ENCODE measurements around the gene DLGAP1. TPM values are rescaled to one million over a fixed set of nuclear protein-coding genes. Genes with fewer than 3 reads are reported as not detected.
A peak's percentile ranks its signal among the peaks of the same experiment; 100 is the strongest.
"Not testable (repeated sequence)": the region's sequence is repeated elsewhere in the genome, so short reads cannot be mapped to it uniquely, and the experiment has no call there.

DLGAP1 gene
- total and polyA plus RNA-seq, 10 donors: 0.11 to 6.0 (median 2.1) TPM

- peak overlapping the region in 1 of 8 donors; percentile 35 for H3K27ac ChIP-seq
- no peak overlapping the region for H3K4me3 ChIP-seq
- intact Hi-C loops (cut with DNase I; ENCODE audit: low total_unique reads): no loop called here
Measured at GRCh38 chr18:3652380-3653262, 802.5 kb downstream of the DLGAP1 start.

GRCh38 chr18:3651266-3651665 is 803.8 kb downstream of the DLGAP1 start:
- DNase-seq: no peak
- WGBS, 5 donors: 84 to 86% (median 85%) methylated on average over 8 to 9 of the region's 9 CpGs
- TF ChIP-seq CTCF (IDR thresholded peaks at IDR 0.05 in 8 of 11, conservative IDR thresholded peaks at IDR 0.05 in 3 of 11): no peak
- no peak for TF ChIP-seq POLR2A (IDR thresholded peaks at IDR 0.05)
- TF ChIP-seq POLR2AphosphoS5 (IDR thresholded peaks at IDR 0.05): no peak
- H3K27ac ChIP-seq: no peak overlapping the region
- intact Hi-C loops (cut with DNase I; ENCODE audit: low total_unique reads): no loop called here
- no peak overlapping the region for H3K4me3 ChIP-seq
- no peaks in the 10 kb centered on the region for H3K36me3 ChIP-seq
- H3K27me3 ChIP-seq (replicated peaks in 1 of 7): no peaks in the 10 kb centered on the region
- no peaks in the 10 kb centered on the region for H3K9me3 ChIP-seq
- peaks cover 0 to 34% (median 3%) of the 10 kb centered on the region in 6 donors for H3K4me1 ChIP-seq

More at GRCh38 chr18:3652380-3653262, 802.5 kb downstream of the DLGAP1 start:
- H3K9me3 ChIP-seq: no peaks in the 10 kb centered on the region
- WGBS, 5 donors: 71 to 79% (median 77%) methylated on average over 13 of the region's 13 CpGs
- H3K27me3 ChIP-seq (replicated peaks in 1 of 7): no peaks in the 10 kb centered on the region
- H3K36me3 ChIP-seq: no peaks in the 10 kb centered on the region
- peaks cover 0 to 34% (median 3%) of the 10 kb centered on the region in 6 donors for H3K4me1 ChIP-seq
- TF ChIP-seq POLR2A (IDR thresholded peaks at IDR 0.05) (no peak), CTCF (IDR thresholded peaks at IDR 0.05 in 8 of 11, conservative IDR thresholded peaks at IDR 0.05 in 3 of 11) (no peak), POLR2AphosphoS5 (IDR thresholded peaks at IDR 0.05) (no peak)
- no peak for DNase-seq

GRCh38 chr18:3650521-3651042 is 804.5 kb downstream of the DLGAP1 start:
- intact Hi-C loops (cut with DNase I; ENCODE audit: low total_unique reads); H3K36me3 ChIP-seq; DNase-seq; H3K27me3 ChIP-seq (replicated peaks in 1 of 7); H3K4me3 ChIP-seq; H3K9me3 ChIP-seq: not testable (repeated sequence)
- WGBS, 5 donors: 58 to 71% (median 63%) methylated on average over 9 of the region's 9 CpGs
- H3K27ac ChIP-seq: peak overlapping the region in 2 of 8 donors; percentile 15 to 30
- peaks cover 0 to 34% (median 3%) of the 10 kb centered on the region in 6 donors for H3K4me1 ChIP-seq

DNA sequence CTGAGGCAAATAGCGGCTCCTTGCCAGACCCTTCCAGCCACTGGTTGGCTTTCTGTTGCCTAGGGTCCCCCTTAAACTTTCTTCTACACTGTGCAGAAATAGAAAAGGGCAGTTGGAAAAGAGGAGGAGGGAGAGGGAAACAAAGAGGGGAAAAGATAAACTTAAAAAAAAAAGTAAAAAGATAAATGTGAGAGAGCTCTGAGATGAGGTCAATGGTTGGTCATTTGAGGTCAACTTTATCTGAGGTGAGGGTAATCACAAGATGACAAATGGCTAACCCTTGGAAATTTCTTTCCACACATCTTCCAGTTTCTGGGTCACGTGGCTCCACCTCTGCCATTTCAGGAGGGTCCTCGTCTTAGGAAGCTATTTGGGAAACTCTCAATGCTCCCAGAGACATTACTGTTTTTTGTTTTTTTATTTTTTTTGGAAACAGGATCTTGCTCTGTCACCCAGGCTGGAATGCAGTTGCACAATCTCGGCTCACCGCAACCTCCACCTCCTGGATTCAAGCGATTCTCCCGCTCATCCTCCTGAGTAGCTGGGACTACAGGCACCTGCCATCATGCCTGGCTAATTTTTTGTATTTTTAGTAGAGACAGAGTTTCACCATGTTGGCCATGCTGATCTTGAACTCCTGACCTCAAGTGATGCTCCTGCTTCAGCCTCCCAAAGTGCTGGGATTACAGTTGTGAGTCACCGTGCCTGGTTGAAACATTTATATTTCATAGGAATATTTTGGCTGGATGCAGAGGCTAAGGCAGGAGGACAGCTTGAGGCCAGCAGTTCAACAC is 805.3 kb downstream of the DLGAP1 start:
- H3K27ac ChIP-seq: no peak overlapping the region
- intact Hi-C loops (cut with DNase I; ENCODE audit: low total_unique reads): no loop called here
- H3K27me3 ChIP-seq (replicated peaks in 1 of 7): no peaks in the 10 kb centered on the region
- peaks cover 0 to 34% (median 3%) of the 10 kb centered on the region in 6 donors for H3K4me1 ChIP-seq
- no peak for DNase-seq
- TF ChIP-seq POLR2A (IDR thresholded peaks at IDR 0.05): no peak
- no peak for TF ChIP-seq POLR2AphosphoS5 (IDR thresholded peaks at IDR 0.05)
- 85 to 94% (median 88%) methylated on average over 8 of the region's 8 CpGs for WGBS, 5 donors
- no peaks in the 10 kb centered on the region for H3K36me3 ChIP-seq
- no peaks in the 10 kb centered on the region for H3K9me3 ChIP-seq
- H3K4me3 ChIP-seq: no peak overlapping the region

All from spleen (tissue), 11 donors.